Liver (tissue), 3 donors: ENCODE measurements around the gene BSND.

ENCODE experiments used
- ATF3 ChIP-seq: IDR thresholded peaks from 2 replicates; pipeline ENCODE4 v1.6.1; 2016; ENCODE audit warnings: antibody characterized with exemption
- CTCF ChIP-seq: fragments of 150-350 bp; IDR thresholded peaks from 2 replicates; pipeline ENCODE4 v1.5.1; 2017; ENCODE audit warnings: improper control_type of control experiment, low read depth, low read length; ENCODE audit not compliant: missing input control
- EGR1 ChIP-seq, 2 donors: IDR thresholded peaks; 2 replicates each; pipeline ENCODE4 v1.6.1; 2016 to 2018; ENCODE audit warnings: antibody characterized with exemption in 2 of 2, low read depth in 2 of 2
- GABPA ChIP-seq, 2 donors: IDR thresholded peaks in 1 of 2; conservative IDR thresholded peaks in 1 of 2; 2 replicates each; pipeline ENCODE4 v1.6.1; 2016; ENCODE audit warnings: antibody characterized with exemption in 2 of 2, mild to moderate bottlenecking in 1 of 2, moderate library complexity in 1 of 2
- JUND ChIP-seq, 2 donors: IDR thresholded peaks; 2 replicates each; pipeline ENCODE4 v1.6.1; 2016; ENCODE audit warnings: antibody characterized with exemption in 2 of 2
- MAX ChIP-seq: IDR thresholded peaks from 2 replicates; pipeline ENCODE4 v1.6.1; 2016; ENCODE audit warnings: antibody characterized with exemption
- RAD21 ChIP-seq, 2 donors: IDR thresholded peaks; 2 replicates each; pipeline ENCODE4 v1.6.1; 2016; ENCODE audit warnings: antibody characterized with exemption in 2 of 2, mild to moderate bottlenecking in 2 of 2
- REST ChIP-seq: IDR thresholded peaks from 2 replicates; pipeline ENCODE4 v1.6.1; 2016; ENCODE audit warnings: antibody characterized with exemption, mild to moderate bottlenecking
- RXRA ChIP-seq, 2 donors: IDR thresholded peaks; 2 replicates each; pipeline ENCODE4 v1.6.1; 2017 to 2018; ENCODE audit warnings: antibody characterized with exemption in 2 of 2, mild to moderate bottlenecking in 1 of 2
- SP1 ChIP-seq: IDR thresholded peaks from 2 replicates; pipeline ENCODE4 v1.6.1; 2018; ENCODE audit warnings: antibody characterized with exemption, mild to moderate bottlenecking
- TAF1 ChIP-seq: conservative IDR thresholded peaks from 2 replicates; pipeline ENCODE4 v1.6.1; 2016; ENCODE audit warnings: antibody characterized with exemption, mild to moderate bottlenecking
- YY1 ChIP-seq: IDR thresholded peaks from 2 replicates; pipeline ENCODE4 v1.6.1; 2016; ENCODE audit warnings: antibody characterized with exemption, mild to moderate bottlenecking
- donor health status: healthy.
- donor health status: healthy.

GRCh38 chr1:54955359-54955758 is 43.4 kb upstream of the BSND start:
- TF ChIP-seq CTCF (no peak), MAX (no peak), GABPA (IDR thresholded peaks at IDR 0.05 in 1 of 2, conservative IDR thresholded peaks at IDR 0.05 in 1 of 2) (no peak), YY1 (no peak), ATF3 (no peak), RAD21 (IDR thresholded peaks at IDR 0.05) (no peak), SP1 (no peak), REST (no peak), EGR1 (IDR thresholded peaks at IDR 0.05; ENCODE audit: low read depth in 2 of 2) (no peak), TAF1 (no peak), JUND (IDR thresholded peaks at IDR 0.05) (no peak), RXRA (IDR thresholded peaks at IDR 0.05) (no peak)
